Peyer's patch (tissue), 4 donors: ENCODE measurements around the gene GNAS-AS1.

Source experiments
- CTCF ChIP-seq, 6 experiments: fragments of 450-650 bp in 4 of 6; fragments of 200-600 bp in 2 of 6; sonication (generic) in 1 of 6; IDR thresholded peaks; one replicate each; pipeline ENCODE4 v1.5.1; 2017 to 2019; ENCODE audit warnings: antibody characterized with exemption in 6 of 6, mild to moderate bottlenecking in 3 of 6, moderate library complexity in 1 of 6
- POLR2A ChIP-seq, 2 donors: fragments of 450-650 bp; IDR thresholded peaks; one replicate each; pipeline ENCODE4 v1.5.1; 2017; ENCODE audit warnings: antibody characterized with exemption in 2 of 2, mild to moderate bottlenecking in 2 of 2, moderate library complexity in 2 of 2

DNA sequence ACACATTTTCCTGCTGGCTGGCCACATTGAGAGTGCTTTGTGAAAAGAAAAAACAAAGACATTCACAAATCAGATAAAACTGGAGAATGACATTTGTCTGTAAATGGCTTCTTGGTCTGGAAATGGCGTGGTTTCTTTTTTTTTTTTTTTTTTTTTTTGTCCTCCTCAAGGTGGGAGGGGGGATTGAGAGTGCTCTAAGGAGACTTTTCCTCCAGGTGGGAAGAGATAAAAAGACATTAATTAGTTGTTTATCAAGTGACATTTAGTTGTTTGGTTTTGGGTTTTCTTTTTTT is 42.2 kb upstream of the GNAS-AS1 start:
- TF ChIP-seq POLR2A (IDR thresholded peaks at IDR 0.05) (no peak), CTCF (IDR thresholded peaks at IDR 0.05) (no peak)
